HepG2 (cell line): ENCODE results near the gene PRDX5. TPM values are rescaled to one million over a fixed set of nuclear protein-coding genes. Genes with fewer than 3 reads are reported as not detected.
A peak's percentile ranks its signal among the peaks of the same experiment; 100 is the strongest.

ENCODE experiments used
- FOSL2 ChIP-seq: sonication (generic); formaldehyde crosslinking; IDR thresholded peaks from 2 replicates; pipeline ENCODE4 v1.4.0; 2020; ENCODE audit warnings: missing genetic modification reagents
- GATAD2A ChIP-seq: IDR thresholded peaks from 2 replicates; pipeline ENCODE4 v1.6.1; 2016
- HNRNPLL ChIP-seq: fragments of 200-400 bp; formaldehyde crosslinking; IDR thresholded peaks from 2 replicates; pipeline ENCODE4 v1.6.1; 2017; ENCODE audit warnings: mild to moderate bottlenecking, low read depth, low read length; ENCODE audit not compliant: poor library complexity, severe bottlenecking
- MBD4 ChIP-seq: IDR thresholded peaks from 2 replicates; pipeline ENCODE4 v1.6.1; 2012; ENCODE audit warnings: low read length, inconsistent platforms, borderline replicate concordance
- MTA3 ChIP-seq: sonication (generic); formaldehyde crosslinking; IDR thresholded peaks from 2 replicates; pipeline ENCODE4 v1.4.0; 2020; ENCODE audit warnings: missing genetic modification reagents
- PAX8 ChIP-seq: sonication (generic); formaldehyde crosslinking; IDR thresholded peaks from 2 replicates; pipeline ENCODE4 v1.8.0; 2022; ENCODE audit warnings: mild to moderate bottlenecking, missing genetic modification reagents, borderline replicate concordance
- RBM39 ChIP-seq: fragments of 200-400 bp; formaldehyde crosslinking; IDR thresholded peaks from one replicate; pipeline ENCODE4 v1.6.1; 2018; ENCODE audit warnings: antibody characterized with exemption, mild to moderate bottlenecking, low read depth, low read length; ENCODE audit not compliant: poor library complexity, severe bottlenecking
- RFX3 ChIP-seq: IDR thresholded peaks from 2 replicates; pipeline ENCODE4 v1.6.1; 2016; ENCODE audit warnings: missing biosample characterization, missing genetic modification reagents
- RFXAP ChIP-seq: sonication (generic); formaldehyde crosslinking; IDR thresholded peaks from 2 replicates; pipeline ENCODE4 v1.4.0; 2020; ENCODE audit warnings: missing genetic modification reagents, borderline replicate concordance
- TARDBP ChIP-seq: sonication (generic); formaldehyde crosslinking; IDR thresholded peaks from 2 replicates; pipeline ENCODE4 v1.8.0; 2022; ENCODE audit warnings: mild to moderate bottlenecking, missing genetic modification reagents
- ZBTB7A ChIP-seq: sonication (generic); formaldehyde crosslinking; IDR thresholded peaks from 2 replicates; pipeline ENCODE4 v1.8.0; 2022; ENCODE audit warnings: mild to moderate bottlenecking, missing genetic modification reagents
- ZMYM2 ChIP-seq: sonication (generic); formaldehyde crosslinking; IDR thresholded peaks from 2 replicates; pipeline ENCODE4 v1.8.0; 2022; ENCODE audit warnings: mild to moderate bottlenecking, missing genetic modification reagents
- ZNF432 ChIP-seq: sonication (generic); formaldehyde crosslinking; IDR thresholded peaks from 2 replicates; pipeline ENCODE4 v1.5.0; 2020; ENCODE audit warnings: missing genetic modification reagents, mild to moderate bottlenecking, borderline replicate concordance
- ZNF552 ChIP-seq: sonication (generic); formaldehyde crosslinking; IDR thresholded peaks from 2 replicates; pipeline ENCODE4 v1.9.0; 2022; ENCODE audit warnings: missing genetic modification reagents, mild to moderate bottlenecking, borderline replicate concordance
- ZSCAN30 ChIP-seq: sonication (generic); formaldehyde crosslinking; IDR thresholded peaks from 2 replicates; pipeline ENCODE4 v1.5.0; 2020; ENCODE audit warnings: mild to moderate bottlenecking, missing genetic modification reagents
- ZZZ3 ChIP-seq: sonication (generic); formaldehyde crosslinking; IDR thresholded peaks from 2 replicates; pipeline ENCODE4 v1.4.0; 2020; ENCODE audit warnings: missing genetic modification reagents, mild to moderate bottlenecking, borderline replicate concordance
- polyA plus RNA-seq, 8 experiments: library from polyadenylated mRNA; depleted of rRNA in 3 of 8; stranded (reverse) in 7 of 8; unstranded in 1 of 8; fragments of >200 nt; fragmentation: Illumina TruSeq in 4 of 8; extraction: Trizol in 4 of 8; gene quantifications; 2 replicates each; pipeline versions ENCODE4 v1.2.1 to v1.2.3, GENCODE V29; 2011 to 2016; ENCODE audit warnings: low read depth in 4 of 8, missing spikeins in 1 of 8, mixed read lengths in 1 of 8; ENCODE audit not compliant: insufficient read depth in 1 of 8
- total RNA-seq, 5 experiments: library from RNA; depleted of rRNA; stranded (reverse); fragments of >200 nt; fragmentation: Illumina TruSeq; extraction: Trizol; gene quantifications; 2 replicates each; pipeline ENCODE4 v1.2.3, GENCODE V29; 2016; ENCODE audit warnings: low read depth in 1 of 5
- TF ChIP-seq, protein P1 (sequence below): sonication (generic); formaldehyde crosslinking; IDR thresholded peaks from 2 replicates; pipeline ENCODE4 v1.5.0; 2020; ENCODE audit warnings: mild to moderate bottlenecking, missing genetic modification reagents, borderline replicate concordance
- TF ChIP-seq, protein P2 (sequence below): sonication (generic); formaldehyde crosslinking; IDR thresholded peaks from 2 replicates; pipeline ENCODE4 v1.8.1; 2023; ENCODE audit warnings: mild to moderate bottlenecking, missing genetic modification reagents
- TF ChIP-seq, protein P3 (sequence below): sonication (generic); formaldehyde crosslinking; IDR thresholded peaks from 2 replicates; pipeline ENCODE4 v1.4.0; 2020; ENCODE audit warnings: missing genetic modification reagents, borderline replicate concordance

Gene PRDX5
- total and polyA plus RNA-seq, 2 of the 13 experiments (the other 11 are each of a cell fraction or from before 2014, with no cell fraction given): 215 to 311 TPM

DNA sequence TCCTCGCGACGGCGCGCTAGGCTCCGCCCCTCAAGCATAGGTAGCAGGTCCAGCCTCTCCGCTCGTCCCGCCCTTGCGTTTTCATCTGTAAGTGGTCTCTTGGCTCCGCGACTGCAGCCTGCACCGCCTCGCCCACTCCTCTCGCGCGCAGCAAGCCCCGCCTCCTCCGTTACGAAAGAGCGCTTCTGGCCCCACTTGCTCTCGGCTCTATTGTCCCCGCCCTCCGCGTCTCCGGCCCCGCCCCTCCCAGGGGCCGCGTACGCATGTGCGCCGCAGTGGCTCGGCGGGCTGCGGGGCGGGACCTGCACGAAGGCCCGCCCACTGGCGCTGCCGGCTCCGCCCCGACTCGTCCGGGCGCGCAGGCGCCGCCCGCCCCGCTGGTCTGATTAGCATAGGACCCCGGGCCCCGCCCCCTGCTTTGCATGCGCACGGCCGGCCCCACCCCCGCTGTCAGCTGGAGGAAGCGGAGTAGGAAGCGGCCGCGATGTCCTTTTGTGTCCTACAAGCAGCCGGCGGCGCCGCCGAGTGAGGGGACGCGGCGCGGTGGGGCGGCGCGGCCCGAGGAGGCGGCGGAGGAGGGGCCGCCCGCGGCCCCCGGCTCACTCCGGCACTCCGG lies 12.7 kb upstream of the PRDX5 start, which contains the start of gene ESRRA (continued):
- 0 out of 2 replicates have a peak, but pooled peaks have one; percentile 49 for TF ChIP-seq RFXAP
- TF ChIP-seq FOSL2 (CRISPR knock-in tag): no peak; the same call in 1 of the 2 replicates
- TF ChIP-seq RFX3 (CRISPR knock-in tag): no peak
- TF ChIP-seq GATAD2A (CRISPR knock-in tag): peak; percentile 45; the same call in 1 of the 2 replicates
- 0 out of 2 replicates have a peak, but pooled peaks have one; percentile 33 for TF ChIP-seq TARDBP (CRISPR knock-in tag)
- TF ChIP-seq ZZZ3 (CRISPR knock-in tag): no peak
- peak; percentile 84 for TF ChIP-seq HNRNPLL
- no peak for TF ChIP-seq ZMYM2 (CRISPR knock-in tag)
- TF ChIP-seq, protein P1, sequence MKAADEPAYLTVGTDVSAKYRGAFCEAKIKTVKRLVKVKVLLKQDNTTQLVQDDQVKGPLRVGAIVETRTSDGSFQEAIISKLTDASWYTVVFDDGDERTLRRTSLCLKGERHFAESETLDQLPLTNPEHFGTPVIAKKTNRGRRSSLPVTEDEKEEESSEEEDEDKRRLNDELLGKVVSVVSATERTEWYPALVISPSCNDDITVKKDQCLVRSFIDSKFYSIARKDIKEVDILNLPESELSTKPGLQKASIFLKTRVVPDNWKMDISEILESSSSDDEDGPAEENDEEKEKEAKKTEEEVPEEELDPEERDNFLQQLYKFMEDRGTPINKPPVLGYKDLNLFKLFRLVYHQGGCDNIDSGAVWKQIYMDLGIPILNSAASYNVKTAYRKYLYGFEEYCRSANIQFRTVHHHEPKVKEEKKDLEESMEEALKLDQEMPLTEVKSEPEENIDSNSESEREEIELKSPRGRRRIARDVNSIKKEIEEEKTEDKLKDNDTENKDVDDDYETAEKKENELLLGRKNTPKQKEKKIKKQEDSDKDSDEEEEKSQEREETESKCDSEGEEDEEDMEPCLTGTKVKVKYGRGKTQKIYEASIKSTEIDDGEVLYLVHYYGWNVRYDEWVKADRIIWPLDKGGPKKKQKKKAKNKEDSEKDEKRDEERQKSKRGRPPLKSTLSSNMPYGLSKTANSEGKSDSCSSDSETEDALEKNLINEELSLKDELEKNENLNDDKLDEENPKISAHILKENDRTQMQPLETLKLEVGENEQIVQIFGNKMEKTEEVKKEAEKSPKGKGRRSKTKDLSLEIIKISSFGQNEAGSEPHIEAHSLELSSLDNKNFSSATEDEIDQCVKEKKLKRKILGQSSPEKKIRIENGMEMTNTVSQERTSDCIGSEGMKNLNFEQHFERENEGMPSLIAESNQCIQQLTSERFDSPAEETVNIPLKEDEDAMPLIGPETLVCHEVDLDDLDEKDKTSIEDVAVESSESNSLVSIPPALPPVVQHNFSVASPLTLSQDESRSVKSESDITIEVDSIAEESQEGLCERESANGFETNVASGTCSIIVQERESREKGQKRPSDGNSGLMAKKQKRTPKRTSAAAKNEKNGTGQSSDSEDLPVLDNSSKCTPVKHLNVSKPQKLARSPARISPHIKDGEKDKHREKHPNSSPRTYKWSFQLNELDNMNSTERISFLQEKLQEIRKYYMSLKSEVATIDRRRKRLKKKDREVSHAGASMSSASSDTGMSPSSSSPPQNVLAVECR (CRISPR knock-in tag): no peak
- TF ChIP-seq ZNF432 (CRISPR knock-in tag): no peak
- no peak for TF ChIP-seq MBD4
- no peak for TF ChIP-seq PAX8 (CRISPR knock-in tag)
- TF ChIP-seq, protein P2, sequence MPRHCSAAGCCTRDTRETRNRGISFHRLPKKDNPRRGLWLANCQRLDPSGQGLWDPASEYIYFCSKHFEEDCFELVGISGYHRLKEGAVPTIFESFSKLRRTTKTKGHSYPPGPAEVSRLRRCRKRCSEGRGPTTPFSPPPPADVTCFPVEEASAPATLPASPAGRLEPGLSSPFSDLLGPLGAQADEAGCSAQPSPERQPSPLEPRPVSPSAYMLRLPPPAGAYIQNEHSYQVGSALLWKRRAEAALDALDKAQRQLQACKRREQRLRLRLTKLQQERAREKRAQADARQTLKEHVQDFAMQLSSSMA (CRISPR knock-in tag): no peak
- TF ChIP-seq MTA3 (CRISPR knock-in tag): no peak
- no peak for TF ChIP-seq ZSCAN30
- TF ChIP-seq ZNF552 (CRISPR knock-in tag): no peak
- TF ChIP-seq, protein P3, sequence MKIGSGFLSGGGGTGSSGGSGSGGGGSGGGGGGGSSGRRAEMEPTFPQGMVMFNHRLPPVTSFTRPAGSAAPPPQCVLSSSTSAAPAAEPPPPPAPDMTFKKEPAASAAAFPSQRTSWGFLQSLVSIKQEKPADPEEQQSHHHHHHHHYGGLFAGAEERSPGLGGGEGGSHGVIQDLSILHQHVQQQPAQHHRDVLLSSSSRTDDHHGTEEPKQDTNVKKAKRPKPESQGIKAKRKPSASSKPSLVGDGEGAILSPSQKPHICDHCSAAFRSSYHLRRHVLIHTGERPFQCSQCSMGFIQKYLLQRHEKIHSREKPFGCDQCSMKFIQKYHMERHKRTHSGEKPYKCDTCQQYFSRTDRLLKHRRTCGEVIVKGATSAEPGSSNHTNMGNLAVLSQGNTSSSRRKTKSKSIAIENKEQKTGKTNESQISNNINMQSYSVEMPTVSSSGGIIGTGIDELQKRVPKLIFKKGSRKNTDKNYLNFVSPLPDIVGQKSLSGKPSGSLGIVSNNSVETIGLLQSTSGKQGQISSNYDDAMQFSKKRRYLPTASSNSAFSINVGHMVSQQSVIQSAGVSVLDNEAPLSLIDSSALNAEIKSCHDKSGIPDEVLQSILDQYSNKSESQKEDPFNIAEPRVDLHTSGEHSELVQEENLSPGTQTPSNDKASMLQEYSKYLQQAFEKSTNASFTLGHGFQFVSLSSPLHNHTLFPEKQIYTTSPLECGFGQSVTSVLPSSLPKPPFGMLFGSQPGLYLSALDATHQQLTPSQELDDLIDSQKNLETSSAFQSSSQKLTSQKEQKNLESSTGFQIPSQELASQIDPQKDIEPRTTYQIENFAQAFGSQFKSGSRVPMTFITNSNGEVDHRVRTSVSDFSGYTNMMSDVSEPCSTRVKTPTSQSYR (CRISPR knock-in tag): peak; percentile 21; the same call in 1 of the 2 replicates
- peak; percentile 6 for TF ChIP-seq RBM39
- peak; percentile 81 for TF ChIP-seq ZBTB7A (CRISPR knock-in tag)
